Stomach (tissue), 9 donors: ENCODE measurements around the gene RPS15. TPM values are rescaled to one million over a fixed set of nuclear protein-coding genes. Genes with fewer than 3 reads are reported as not detected.
A peak's percentile ranks its signal among the peaks of the same experiment; 100 is the strongest.

Experiments
- DNase-seq, 2 donors: peaks; one replicate each; pipeline versions ENCODE4 v3.0.0 to v3.0.0-alpha.2; 2013 to 2019
- H3K27ac ChIP-seq, 5 donors: fragments of 200-600 bp in 4 of 5; sonication (generic) in 4 of 5; one replicate each; pipeline ENCODE4 v1.5.1; 2013 to 2019; ENCODE audit warnings: mild to moderate bottlenecking in 1 of 5, moderate library complexity in 1 of 5
- H3K27me3 ChIP-seq, 3 donors: fragments of 200-600 bp; sonication (generic); one replicate each; pipeline ENCODE4 v1.5.1; 2017 to 2019; ENCODE audit warnings: mixed run types in 1 of 3
- H3K36me3 ChIP-seq, 4 donors: fragments of 200-600 bp; sonication (generic); 1 replicate in 3 of 4; 2 replicates in 1 of 4; pipeline ENCODE4 v1.5.1; 2016 to 2019
- H3K4me1 ChIP-seq, 4 donors: fragments of 200-600 bp; sonication (generic); one replicate each; pipeline ENCODE4 v1.5.1; 2016 to 2019
- H3K4me3 ChIP-seq, 4 donors: fragments of 200-600 bp; sonication (generic) in 3 of 4; one replicate each; pipeline ENCODE4 v1.5.1; 2016 to 2019; ENCODE audit warnings: mild to moderate bottlenecking in 1 of 4
- H3K9me3 ChIP-seq, 4 donors: fragments of 200-600 bp; sonication (generic); one replicate each; pipeline ENCODE4 v1.5.1; 2016 to 2019
- CTCF ChIP-seq, 7 experiments: fragments of 450-650 bp in 4 of 7; fragments of 200-600 bp in 3 of 7; sonication (generic) in 3 of 7; IDR thresholded peaks; one replicate each; pipeline ENCODE4 v1.5.1; 2016 to 2019; ENCODE audit warnings: antibody characterized with exemption in 7 of 7, control low read depth in 2 of 7, mild to moderate bottlenecking in 1 of 7
- EP300 ChIP-seq: sonication (generic); formaldehyde crosslinking; IDR thresholded peaks from one replicate; pipeline ENCODE4 v1.6.1; 2017; ENCODE audit warnings: antibody characterized with exemption
- POLR2A ChIP-seq, 4 donors: fragments of 450-650 bp; IDR thresholded peaks; one replicate each; pipeline ENCODE4 v1.6.1; 2016; ENCODE audit warnings: antibody characterized with exemption in 4 of 4, control low read depth in 2 of 4, mild to moderate bottlenecking in 1 of 4, moderate library complexity in 1 of 4
- POLR2AphosphoS5 ChIP-seq, 3 donors: sonication (generic); formaldehyde crosslinking; IDR thresholded peaks; one replicate each; pipeline ENCODE4 v1.6.1; 2016; ENCODE audit warnings: antibody characterized with exemption in 3 of 3
- WGBS, 5 donors: extraction: QIAGEN DNeasy Blood & Tissue Kit in 3 of 5; methylation state at CpG; one replicate each; pipeline versions ENCODE4 v1.1.5 to v1.1.7; 2013 to 2018; 5-methylcytosine and 5-hydroxymethylcytosine counted together
- intact Hi-C: fragments of 100-400 bp; cut with DNase I; formaldehyde crosslinking; loops from one replicate; pipeline ENCODE4 v1.15.1; 2023; ENCODE audit warnings: low total_unique reads
- polyA plus RNA-seq, 3 donors: library from polyadenylated mRNA; stranded (reverse); fragments of 200-250 nt; gene quantifications; one replicate each; pipeline ENCODE4 v1.2.3, GENCODE V29; 2013
- total RNA-seq, 5 donors: library from RNA; depleted of rRNA; stranded (reverse); fragments of >200 nt; gene quantifications; one replicate each; pipeline versions ENCODE4 v1.1.0 to v1.2.3, GENCODE V29; 2014 to 2016
- donor health status: healthy with polysubstance abuse.
- donor health status: Bipolar disorder and iron deficiency.
- donor health status: healthy.

RPS15 gene
- total and polyA plus RNA-seq, 8 donors, result 428 to 4,539 (median 2,187) TPM

- intact Hi-C loops, result no loop called here
- H3K4me1 ChIP-seq, result peaks cover 56 to 76% (median 75%) of the 10 kb centered on the region in 4 donors
- DNase-seq, result no peak
- H3K27ac ChIP-seq, result no peak overlapping the region
- peaks cover 42 to 97% (median 70%) of the 10 kb centered on the region in 3 donors for H3K27me3 ChIP-seq
- TF ChIP-seq EP300, result no peak
- no peak for TF ChIP-seq POLR2A (IDR thresholded peaks at IDR 0.05)
- TF ChIP-seq POLR2AphosphoS5 (IDR thresholded peaks at IDR 0.05), result no peak
- no peak for TF ChIP-seq CTCF (IDR thresholded peaks at IDR 0.05)
- no peaks in the 10 kb centered on the region for H3K9me3 ChIP-seq
- WGBS, 5 donors, result 18 to 27% (median 20%) methylated on average over 11 to 24 of the region's 24 CpGs
- H3K4me3 ChIP-seq, result peak overlapping the region in 2 of 4 donors; percentile 37 to 62
- peaks cover 0 to 27% (median 24%) of the 10 kb centered on the region in 4 donors for H3K36me3 ChIP-seq
Observed at GRCh38 chr19:1471515-1472160, 33.4 kb downstream of the RPS15 start.

- Histone ChIP-seq H3K36me3 (peaks cover 0 to 33% (median 27%) of the 10 kb centered on the region in 4 donors), H3K27me3 (peaks cover 41 to 89% (median 62%) of the 10 kb centered on the region in 3 donors), H3K9me3 (no peaks in the 10 kb centered on the region), H3K27ac (no peak overlapping the region), H3K4me3 (no peak overlapping the region), H3K4me1 (peaks cover 48 to 75% (median 70%) of the 10 kb centered on the region in 4 donors)
- DNase-seq, result no peak
- intact Hi-C loops, result no loop called here
- TF ChIP-seq EP300, result no peak
- no peak for TF ChIP-seq POLR2AphosphoS5 (IDR thresholded peaks at IDR 0.05)
- no peak for TF ChIP-seq POLR2A (IDR thresholded peaks at IDR 0.05)
- no peak for TF ChIP-seq CTCF (IDR thresholded peaks at IDR 0.05)
- WGBS, 5 donors, result 37 to 46% (median 44%) methylated on average over 23 to 44 of the region's 44 CpGs
Observed at GRCh38 chr19:1472231-1473084, 34.3 kb downstream of the RPS15 start.

GRCh38 chr19:1473085-1473851 lies 35.1 kb downstream of the RPS15 start:
- peaks cover 33 to 81% (median 54%) of the 10 kb centered on the region in 3 donors for H3K27me3 ChIP-seq
- no peak for DNase-seq
- intact Hi-C loops, result no loop called here
- H3K36me3 ChIP-seq, result peaks cover 0 to 34% (median 27%) of the 10 kb centered on the region in 4 donors
- H3K9me3 ChIP-seq, result no peaks in the 10 kb centered on the region
- TF ChIP-seq POLR2A (IDR thresholded peaks at IDR 0.05), result no peak
- TF ChIP-seq CTCF (IDR thresholded peaks at IDR 0.05), result no peak
- TF ChIP-seq EP300, result no peak
- no peak for TF ChIP-seq POLR2AphosphoS5 (IDR thresholded peaks at IDR 0.05)
- H3K27ac ChIP-seq, result no peak overlapping the region
- no peak overlapping the region for H3K4me3 ChIP-seq
- 55 to 67% (median 63%) methylated on average over 14 to 20 of the region's 20 CpGs for WGBS, 5 donors
- H3K4me1 ChIP-seq, result peaks cover 47 to 75% (median 69%) of the 10 kb centered on the region in 4 donors
